Measurements from ENCODE around the gene SYT17.

The SYT17 gene

GRCh38 chr16:19283637-19284036 lies 115.6 kb downstream of the SYT17 start:
- no peak for DNase-seq (ENCODE audit: low read depth)
- TF ChIP-seq CTCF (IDR thresholded peaks at IDR 0.05; ENCODE audit: low read depth, low read length, missing control alignments) = no peak
- H3K4me3 ChIP-seq (ENCODE audit: low read depth, low read length) = no peak overlapping the region

GRCh38 chr16:19284207-19284606 lies 116.2 kb downstream of the SYT17 start:
- no peak overlapping the region for H3K4me3 ChIP-seq (ENCODE audit: low read depth, low read length)
- DNase-seq (ENCODE audit: low read depth) = no peak
- TF ChIP-seq CTCF (IDR thresholded peaks at IDR 0.05; ENCODE audit: low read depth, low read length, missing control alignments) = no peak

GRCh38 chr16:19285431-19285830 lies 117.4 kb downstream of the SYT17 start, which contains the start of gene CLEC19A:
Gene CLEC19A, plus strand, starts transcription at chr16:19285731. Its CDS starts 121 bp downstream, at chr16:19285852.
- DNase-seq (ENCODE audit: low read depth) = no peak
- no peak within 1 kb of the TSS for H3K4me3 ChIP-seq (ENCODE audit: low read depth, low read length)
- no peak for TF ChIP-seq CTCF (IDR thresholded peaks at IDR 0.05; ENCODE audit: low read depth, low read length, missing control alignments)

- TF ChIP-seq CTCF (IDR thresholded peaks at IDR 0.05; ENCODE audit: low read depth, low read length, missing control alignments) = no peak
- DNase-seq (ENCODE audit: low read depth) = no peak
- no peak overlapping the region for H3K4me3 ChIP-seq (ENCODE audit: low read depth, low read length)
These were observed 118.8 kb downstream of the SYT17 start for GRCh38 chr16:19286827-19287226.

GRCh38 chr16:19287241-19287640 lies 119.2 kb downstream of the SYT17 start:
- no peak overlapping the region for H3K4me3 ChIP-seq (ENCODE audit: low read depth, low read length)

GRCh38 chr16:19288872-19289799 lies 121.1 kb downstream of the SYT17 start:
- TF ChIP-seq CTCF (IDR thresholded peaks at IDR 0.05; ENCODE audit: low read depth, low read length, missing control alignments) = no peak
- no peak for DNase-seq (ENCODE audit: low read depth)
- H3K4me3 ChIP-seq (ENCODE audit: low read depth, low read length) = no peak overlapping the region

More at GRCh38 chr16:19287241-19287640, 119.2 kb downstream of the SYT17 start:
- TF ChIP-seq CTCF (IDR thresholded peaks at IDR 0.05; ENCODE audit: low read depth, low read length, missing control alignments) = no peak
- DNase-seq (ENCODE audit: low read depth) = no peak

Measured in GM12864 (cell line).